ENCODE measurements around the gene ZEB2.

The ZEB2 gene

GRCh38 chr2:144383571-144384100 is 136.3 kb downstream of the ZEB2 start:
- no peaks in the 10 kb centered on the region for H3F3A ChIP-seq (ENCODE audit: insufficient read depth)

GRCh38 chr2:144382849-144383248 is 137.1 kb downstream of the ZEB2 start:
- Histone ChIP-seq H3K4me2 (ENCODE audit: low read depth, low read length, poor library complexity, severe bottlenecking) (no peak overlapping the region), H3K9me3 (ENCODE audit: insufficient read depth, low read length) (no peaks in the 10 kb centered on the region), H4K20me1 (ENCODE audit: low read depth, low read length) (no peaks in the 10 kb centered on the region), H3K9me2 (replicated peaks; ENCODE audit: insufficient read depth, low read length) (no peaks in the 10 kb centered on the region), H3K36me3 (ENCODE audit: low read length) (no peaks in the 10 kb centered on the region), H3K79me2 (ENCODE audit: insufficient read depth, low read length) (no peaks in the 10 kb centered on the region), H2AFZ (ENCODE audit: low read depth, low read length, severe bottlenecking) (no peak overlapping the region), H3K27me3 (ENCODE audit: low read length) (no peaks in the 10 kb centered on the region), H3K4me3 (ENCODE audit: insufficient read depth, low read length, poor library complexity, severe bottlenecking) (no peak overlapping the region), H3K9ac (ENCODE audit: low read length) (no peak overlapping the region), H3F3A (ENCODE audit: insufficient read depth) (no peaks in the 10 kb centered on the region), H3K27ac (ENCODE audit: low read depth, low read length) (no peak overlapping the region)
- TF ChIP-seq CTCF (IDR thresholded peaks at IDR 0.05; ENCODE audit: insufficient read depth, low read length, poor library complexity, severe bottlenecking) (no peak), EZH2phosphoT487 (conservative IDR thresholded peaks at IDR 0.05; ENCODE audit: low read length) (no peak)

More at GRCh38 chr2:144383571-144384100, 136.3 kb downstream of the ZEB2 start:
- Histone ChIP-seq H3K27me3 (ENCODE audit: low read length) (no peaks in the 10 kb centered on the region), H3K79me2 (ENCODE audit: insufficient read depth, low read length) (no peaks in the 10 kb centered on the region), H2AFZ (ENCODE audit: low read depth, low read length, severe bottlenecking) (no peak overlapping the region), H3K27ac (ENCODE audit: low read depth, low read length) (no peak overlapping the region), H3K9me3 (ENCODE audit: insufficient read depth, low read length) (no peaks in the 10 kb centered on the region), H3K4me2 (ENCODE audit: low read depth, low read length, poor library complexity, severe bottlenecking) (no peak overlapping the region), H3K9ac (ENCODE audit: low read length) (no peak overlapping the region), H3K36me3 (ENCODE audit: low read length) (no peaks in the 10 kb centered on the region), H3K9me2 (replicated peaks; ENCODE audit: insufficient read depth, low read length) (no peaks in the 10 kb centered on the region), H4K20me1 (ENCODE audit: low read depth, low read length) (no peaks in the 10 kb centered on the region), H3K4me3 (ENCODE audit: insufficient read depth, low read length, poor library complexity, severe bottlenecking) (no peak overlapping the region)
- TF ChIP-seq EZH2phosphoT487 (conservative IDR thresholded peaks at IDR 0.05; ENCODE audit: low read length) = no peak
- TF ChIP-seq CTCF (IDR thresholded peaks at IDR 0.05; ENCODE audit: insufficient read depth, low read length, poor library complexity, severe bottlenecking) = no peak

- Histone ChIP-seq H3K9ac (ENCODE audit: low read length) (no peak overlapping the region), H3K27ac (ENCODE audit: low read depth, low read length) (no peak overlapping the region), H3K9me2 (replicated peaks; ENCODE audit: insufficient read depth, low read length) (no peaks in the 10 kb centered on the region), H3K79me2 (ENCODE audit: insufficient read depth, low read length) (no peaks in the 10 kb centered on the region), H2AFZ (ENCODE audit: low read depth, low read length, severe bottlenecking) (no peak overlapping the region), H3F3A (ENCODE audit: insufficient read depth) (no peaks in the 10 kb centered on the region), H3K27me3 (ENCODE audit: low read length) (no peaks in the 10 kb centered on the region), H3K4me2 (ENCODE audit: low read depth, low read length, poor library complexity, severe bottlenecking) (no peak overlapping the region), H3K36me3 (ENCODE audit: low read length) (no peaks in the 10 kb centered on the region), H4K20me1 (ENCODE audit: low read depth, low read length) (no peaks in the 10 kb centered on the region), H3K9me3 (ENCODE audit: insufficient read depth, low read length) (no peaks in the 10 kb centered on the region), H3K4me3 (ENCODE audit: insufficient read depth, low read length, poor library complexity, severe bottlenecking) (no peak overlapping the region)
- no peak for TF ChIP-seq CTCF (IDR thresholded peaks at IDR 0.05; ENCODE audit: insufficient read depth, low read length, poor library complexity, severe bottlenecking)
- TF ChIP-seq EZH2phosphoT487 (conservative IDR thresholded peaks at IDR 0.05; ENCODE audit: low read length) = no peak
Measured at GRCh38 chr2:144381716-144382115, 138.2 kb downstream of the ZEB2 start.

Measured in SU-DHL-6 (cell line).